ENCODE data around the gene GRK1.

DNA sequence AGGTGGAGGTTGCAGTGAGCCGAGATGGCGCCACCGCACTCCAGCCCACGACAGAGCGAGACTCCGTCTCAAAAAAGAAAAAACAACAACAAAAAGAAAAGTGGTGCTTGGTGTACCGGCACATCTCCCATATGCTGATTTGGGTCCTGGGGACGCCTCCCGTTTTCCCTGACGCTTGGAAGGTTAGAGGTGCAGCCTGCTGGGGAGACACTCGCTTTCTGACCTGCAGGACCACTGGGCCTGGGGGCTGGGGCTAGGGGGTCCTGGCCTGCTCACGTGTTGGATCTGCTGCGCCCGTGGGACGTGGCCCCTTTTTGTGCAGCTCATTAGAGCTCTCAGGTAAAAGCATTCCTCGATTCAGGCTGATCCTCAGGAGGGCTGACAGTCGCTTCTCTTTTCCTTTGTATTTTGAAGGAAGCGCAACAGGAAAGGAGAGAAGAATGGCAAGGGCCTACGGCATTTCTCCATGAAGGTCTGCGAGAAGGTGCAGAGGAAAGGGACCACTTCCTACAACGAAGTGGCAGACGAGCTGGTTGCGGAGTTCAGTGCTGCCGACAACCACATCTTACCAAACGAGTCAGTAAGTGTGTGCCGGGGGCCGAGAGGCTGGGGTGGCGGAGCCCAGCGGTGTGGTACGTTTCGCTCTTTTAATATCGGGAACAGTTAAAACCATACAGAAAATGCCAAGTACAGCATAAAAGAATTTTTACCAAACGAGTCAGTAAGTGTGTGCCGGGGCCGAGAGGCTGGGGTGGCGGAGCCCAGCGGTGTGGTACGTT lies 34.1 kb upstream of the GRK1 start:
- TF ChIP-seq CTCF (IDR thresholded peaks at IDR 0.05) = no peak
- no peak for TF ChIP-seq POLR2A (IDR thresholded peaks at IDR 0.05)

Data from heart left ventricle (tissue), 13 donors.